ACHN (cell line): ENCODE data around the gene CBX5.
"Not testable (repeated sequence)": the region's sequence is repeated elsewhere in the genome, so short reads cannot be mapped to it uniquely, and the experiment has no call there.

Experiments used
- DNase-seq: peaks from one replicate; pipeline ENCODE4 v3.0.0-alpha.2; 2015
- in situ Hi-C: cut with HindIII; loops from 2 replicates; pipeline ENCODE4 v1.10.0; 2017; ENCODE audit warnings: low sequenced_read_pairs, low pct_ligation_motif_present, low pct_unique_long_range_greater_than_20kb

Gene CBX5

GRCh38 chr12:54191126-54191525 lies 88.8 kb downstream of the CBX5 start:
- in situ Hi-C loops = no loop called here
- DNase-seq = no peak

DNA sequence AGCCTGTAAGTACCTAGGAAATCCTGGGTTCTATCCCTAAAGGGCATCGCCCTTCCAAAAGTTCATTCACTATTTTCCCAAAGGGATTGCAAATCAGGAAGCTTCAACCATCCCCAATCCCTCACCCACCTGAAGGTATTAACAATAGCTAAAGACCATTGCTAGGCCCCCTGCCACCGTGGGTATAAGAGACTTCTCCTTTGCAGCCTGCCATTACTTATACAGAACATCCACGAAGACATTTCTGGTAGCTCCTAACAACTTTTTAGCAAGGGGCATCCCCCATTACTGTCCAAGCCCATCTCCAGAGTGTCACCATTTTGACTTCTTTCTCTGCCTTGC lies 90.8 kb downstream of the CBX5 start:
- in situ Hi-C loops = loop anchor here (5.0 kb wide), 1 partner anchor 42 kb away; no protein-coding TSS in a partner anchor
- DNase-seq = no peak

- DNase-seq = no peak
- in situ Hi-C loops = loop anchor here (5.0 kb wide), 1 partner anchor 40 kb away; no protein-coding TSS in a partner anchor
Observed at GRCh38 chr12:54187075-54187474, 92.8 kb downstream of the CBX5 start.

DNA sequence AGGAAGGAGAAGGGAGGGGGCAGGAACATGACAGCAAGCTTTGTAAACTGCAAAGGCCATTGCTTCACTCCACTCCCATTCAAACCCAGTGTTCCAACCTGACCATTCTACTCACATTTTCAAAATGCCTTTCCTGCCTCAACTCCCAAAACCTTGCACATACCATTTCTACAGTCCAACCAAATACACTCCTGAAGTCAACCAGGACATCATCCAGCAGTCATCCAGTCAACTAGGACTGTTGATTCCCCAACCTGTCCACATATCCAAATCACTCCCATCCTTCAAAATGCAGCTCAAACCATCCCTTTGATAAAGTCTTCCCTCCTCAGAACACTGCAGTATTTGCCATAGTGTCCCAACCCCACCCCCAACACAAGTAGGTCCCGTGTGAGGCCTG lies 94.0 kb downstream of the CBX5 start:
- in situ Hi-C loops = loop anchor here (5.0 kb wide), 1 partner anchor 39 kb away; no protein-coding TSS in a partner anchor
- no peak for DNase-seq

- in situ Hi-C loops = loop anchor here (5.0 kb wide), 1 partner anchor 38 kb away; no protein-coding TSS in a partner anchor
- DNase-seq = not testable (repeated sequence)
Observed at GRCh38 chr12:54185297-54185696, 94.6 kb downstream of the CBX5 start.

GRCh38 chr12:54184024-54184805 lies 95.7 kb downstream of the CBX5 start:
- DNase-seq = no peak
- in situ Hi-C loops = no loop called here

DNA sequence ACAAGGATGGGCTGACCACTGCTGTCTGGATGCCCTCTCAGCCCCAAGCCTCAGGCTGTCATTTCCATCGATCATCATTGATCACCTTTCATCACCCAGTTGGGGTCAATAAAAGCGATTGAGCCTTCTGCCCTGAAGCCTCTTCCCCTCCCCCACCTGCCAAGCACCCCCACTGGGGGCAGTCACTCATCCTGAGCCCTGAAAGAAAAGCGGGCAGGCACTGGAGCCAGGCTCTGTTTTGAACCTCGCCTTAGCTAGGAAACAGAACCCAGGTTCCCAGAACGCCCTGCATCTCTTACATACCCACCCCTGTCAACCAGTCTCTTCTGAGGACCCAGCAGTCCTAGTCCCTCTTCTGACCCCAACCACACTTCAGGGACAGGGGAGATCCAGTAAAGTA lies 96.9 kb downstream of the CBX5 start:
- no peak for DNase-seq
- in situ Hi-C loops = no loop called here

DNA sequence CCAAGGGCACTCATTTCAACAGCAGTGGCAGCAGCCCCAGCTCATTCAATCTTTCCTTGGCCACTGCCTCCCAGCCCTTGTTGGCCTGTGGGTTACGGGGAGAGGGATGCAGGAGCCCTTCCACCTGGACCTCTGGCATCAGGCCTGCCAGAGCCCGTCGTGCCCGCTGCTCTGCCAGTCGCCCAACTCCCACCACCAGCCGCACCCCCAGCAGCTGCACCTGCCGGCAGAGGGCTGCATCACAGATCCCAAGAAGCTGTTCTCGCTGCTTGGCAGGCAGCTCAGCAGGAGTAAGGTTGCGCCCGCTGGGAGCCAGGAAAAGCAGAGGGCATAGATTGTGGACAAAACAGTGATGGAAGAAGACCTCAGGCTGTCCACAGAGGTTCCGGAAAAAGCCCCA lies 97.8 kb downstream of the CBX5 start:
- no peak for DNase-seq
- in situ Hi-C loops = no loop called here
